Loucy (cell line): ENCODE measurements around the gene MADD.

Experiments
- H2AFZ ChIP-seq: fragments of 200-600 bp; sonication (generic); 2 replicates; pipeline ENCODE4 v1.6.0; 2016; ENCODE audit warnings: antibody characterized with exemption, mild to moderate bottlenecking, low read length, moderate library complexity
- H3F3A ChIP-seq: fragments of 200-600 bp; 2 replicates; pipeline ENCODE4 v1.6.0; 2016; ENCODE audit warnings: antibody characterized with exemption, low read depth, mild to moderate bottlenecking
- H3K27me3 ChIP-seq: fragments of 200-600 bp; sonication (generic); 2 replicates; pipeline ENCODE4 v1.6.1; 2014; ENCODE audit warnings: low read length, mild to moderate bottlenecking; ENCODE audit not compliant: insufficient read depth, poor library complexity, severe bottlenecking
- H3K36me3 ChIP-seq: fragments of 200-600 bp; sonication (generic); 2 replicates; pipeline ENCODE4 v1.6.1; 2016; ENCODE audit warnings: low read length; ENCODE audit not compliant: insufficient read depth
- H3K4me1 ChIP-seq: fragments of 200-600 bp; sonication (generic); 2 replicates; pipeline ENCODE4 v1.5.1; 2014; ENCODE audit warnings: low read length, mild to moderate bottlenecking; ENCODE audit not compliant: insufficient read depth, poor library complexity, severe bottlenecking
- H3K4me2 ChIP-seq: fragments of 200-600 bp; sonication (generic); 2 replicates; pipeline ENCODE4 v1.6.0; 2014; ENCODE audit warnings: antibody characterized with exemption, low read length, low read depth, mild to moderate bottlenecking; ENCODE audit not compliant: poor library complexity, severe bottlenecking
- H3K4me3 ChIP-seq: fragments of 200-600 bp; sonication (generic); 2 replicates; pipeline ENCODE4 v1.5.1; 2014; ENCODE audit warnings: low read length, mild to moderate bottlenecking, mixed read lengths; ENCODE audit not compliant: poor library complexity, severe bottlenecking
- H3K79me2 ChIP-seq: fragments of 200-600 bp; sonication (generic); 2 replicates; pipeline ENCODE4 v1.6.1; 2014; ENCODE audit warnings: low read length; ENCODE audit not compliant: insufficient read depth
- H3K9ac ChIP-seq: fragments of 200-600 bp; sonication (generic); 2 replicates; pipeline ENCODE4 v1.6.0; 2014; ENCODE audit warnings: mild to moderate bottlenecking, low read depth, low read length, moderate library complexity; ENCODE audit not compliant: poor library complexity, severe bottlenecking
- H3K9me2 ChIP-seq: fragments of 200-600 bp; sonication (generic); replicated peaks from 2 replicates; pipeline ENCODE4 v1.6.1; 2016; ENCODE audit warnings: low read depth, low read length, mixed read lengths
- H3K9me3 ChIP-seq: fragments of 200-600 bp; sonication (generic); 2 replicates; pipeline ENCODE4 v1.6.1; 2014; ENCODE audit warnings: mild to moderate bottlenecking, antibody characterized with exemption, low read length, low read depth; ENCODE audit not compliant: insufficient read depth
- H4K20me1 ChIP-seq: fragments of 200-600 bp; sonication (generic); 2 replicates; pipeline ENCODE4 v1.6.0; 2014; ENCODE audit warnings: antibody characterized with exemption, low read length, mild to moderate bottlenecking; ENCODE audit not compliant: insufficient read depth, poor library complexity, severe bottlenecking
- CTCF ChIP-seq: fragments of 200-600 bp; sonication (generic); conservative IDR thresholded peaks from 2 replicates; pipeline ENCODE4 v1.5.1; 2014; ENCODE audit warnings: mild to moderate bottlenecking, antibody characterized with exemption, low read length
- EZH2phosphoT487 ChIP-seq: fragments of 200-600 bp; IDR thresholded peaks from 2 replicates; pipeline ENCODE4 v1.6.1; 2018; ENCODE audit warnings: antibody characterized with exemption, mild to moderate bottlenecking, moderate library complexity, borderline replicate concordance

MADD gene

GRCh38 chr11:47369676-47370075 lies 99.7 kb downstream of the MADD start:
- TF ChIP-seq CTCF: no peak
- TF ChIP-seq EZH2phosphoT487: no peak
- Histone ChIP-seq H3K79me2 (no peaks in the 10 kb centered on the region), H3K9ac (no peak overlapping the region), H3K27me3 (no peaks in the 10 kb centered on the region), H3K4me3 (no peak overlapping the region), H3K9me3 (no peaks in the 10 kb centered on the region), H3K9me2 (no peaks in the 10 kb centered on the region), H3K4me2 (no peak overlapping the region), H3K36me3 (no peaks in the 10 kb centered on the region), H3K4me1 (peaks cover 9% of the 10 kb centered on the region), H3F3A (no peaks in the 10 kb centered on the region), H4K20me1 (no peaks in the 10 kb centered on the region), H2AFZ (no peak overlapping the region)

- TF ChIP-seq EZH2phosphoT487 (no peak), CTCF (no peak)
- Histone ChIP-seq H3K4me2 (no peak overlapping the region), H3K9me2 (no peaks in the 10 kb centered on the region), H3K9me3 (no peaks in the 10 kb centered on the region), H2AFZ (no peak overlapping the region; the same call in 1 of the 2 replicates), H3K36me3 (no peaks in the 10 kb centered on the region), H3F3A (no peaks in the 10 kb centered on the region), H3K79me2 (no peaks in the 10 kb centered on the region), H3K4me3 (no peak overlapping the region), H4K20me1 (no peaks in the 10 kb centered on the region), H3K27me3 (no peaks in the 10 kb centered on the region), H3K9ac (no peak overlapping the region), H3K4me1 (peaks cover 9% of the 10 kb centered on the region)
These were observed 102.5 kb downstream of the MADD start for GRCh38 chr11:47372422-47372821.

- H2AFZ ChIP-seq: peak overlapping the region; percentile 87
- TF ChIP-seq EZH2phosphoT487: no peak
- peak; percentile 96 for TF ChIP-seq CTCF
- peak overlapping the region; percentile 56 for H3K9ac ChIP-seq
- H3K9me3 ChIP-seq: no peaks in the 10 kb centered on the region
- no peaks in the 10 kb centered on the region for H3K36me3 ChIP-seq
- no peaks in the 10 kb centered on the region for H4K20me1 ChIP-seq
- peaks cover 22% of the 10 kb centered on the region for H3K4me1 ChIP-seq
- no peak overlapping the region for H3K4me3 ChIP-seq
- H3K27me3 ChIP-seq: no peaks in the 10 kb centered on the region
- H3K79me2 ChIP-seq: no peaks in the 10 kb centered on the region
- H3K9me2 ChIP-seq: no peaks in the 10 kb centered on the region
- no peaks in the 10 kb centered on the region for H3F3A ChIP-seq
- no peak overlapping the region for H3K4me2 ChIP-seq
These were observed 104.2 kb downstream of the MADD start for GRCh38 chr11:47373876-47374719.
